ENCODE data around the gene PRKAG2. TPM values are rescaled to one million over a fixed set of nuclear protein-coding genes. Genes with fewer than 3 reads are reported as not detected.

Gene PRKAG2
- total RNA-seq, 1 donor from 2014 or later, result 20.6 TPM

DNA sequence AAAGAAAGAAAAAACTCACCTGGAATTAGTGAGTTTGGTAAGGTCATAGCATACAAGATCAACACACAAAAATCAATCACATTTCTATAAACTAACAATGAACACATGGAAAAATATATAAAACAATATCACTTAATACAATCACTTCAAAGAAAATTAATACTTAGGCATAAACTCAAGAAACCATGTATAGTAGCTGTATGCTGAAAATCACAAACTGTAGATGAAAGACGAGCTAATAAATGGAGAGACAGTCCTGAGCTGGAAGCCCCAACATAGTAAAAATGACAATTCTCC, 243.5 kb downstream of the PRKAG2 start:
- Mint-ChIP-seq H3K9me3 (ENCODE audit: low read depth) (peaks cover 4% of the 10 kb centered on the region), H3K4me3 (ENCODE audit: low read depth) (peak overlapping the region; percentile 84), H3K27ac (no peak overlapping the region), H3K36me3 (ENCODE audit: insufficient read depth) (peaks cover 3% of the 10 kb centered on the region), H3K4me1 (ENCODE audit: low read depth) (peaks cover 9% of the 10 kb centered on the region), H3K27me3 (peaks cover 3% of the 10 kb centered on the region)
- no peak for DNase-seq (ENCODE audit: low spot score, unreplicated experiment)
- TF ChIP-seq, protein P1, sequence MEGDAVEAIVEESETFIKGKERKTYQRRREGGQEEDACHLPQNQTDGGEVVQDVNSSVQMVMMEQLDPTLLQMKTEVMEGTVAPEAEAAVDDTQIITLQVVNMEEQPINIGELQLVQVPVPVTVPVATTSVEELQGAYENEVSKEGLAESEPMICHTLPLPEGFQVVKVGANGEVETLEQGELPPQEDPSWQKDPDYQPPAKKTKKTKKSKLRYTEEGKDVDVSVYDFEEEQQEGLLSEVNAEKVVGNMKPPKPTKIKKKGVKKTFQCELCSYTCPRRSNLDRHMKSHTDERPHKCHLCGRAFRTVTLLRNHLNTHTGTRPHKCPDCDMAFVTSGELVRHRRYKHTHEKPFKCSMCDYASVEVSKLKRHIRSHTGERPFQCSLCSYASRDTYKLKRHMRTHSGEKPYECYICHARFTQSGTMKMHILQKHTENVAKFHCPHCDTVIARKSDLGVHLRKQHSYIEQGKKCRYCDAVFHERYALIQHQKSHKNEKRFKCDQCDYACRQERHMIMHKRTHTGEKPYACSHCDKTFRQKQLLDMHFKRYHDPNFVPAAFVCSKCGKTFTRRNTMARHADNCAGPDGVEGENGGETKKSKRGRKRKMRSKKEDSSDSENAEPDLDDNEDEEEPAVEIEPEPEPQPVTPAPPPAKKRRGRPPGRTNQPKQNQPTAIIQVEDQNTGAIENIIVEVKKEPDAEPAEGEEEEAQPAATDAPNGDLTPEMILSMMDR (IDR thresholded peaks at IDR 0.05; ENCODE audit: unreplicated experiment), result no peak

- DNase-seq (ENCODE audit: low spot score, unreplicated experiment), result peak; percentile 20
- Mint-ChIP-seq H3K27ac (peak overlapping the region; percentile 96), H3K4me3 (ENCODE audit: low read depth) (peak overlapping the region; percentile 84), H3K9me3 (ENCODE audit: low read depth) (peaks cover 4% of the 10 kb centered on the region), H3K4me1 (ENCODE audit: low read depth) (peaks cover 9% of the 10 kb centered on the region), H3K27me3 (peaks cover 3% of the 10 kb centered on the region), H3K36me3 (ENCODE audit: insufficient read depth) (peaks cover 3% of the 10 kb centered on the region)
- TF ChIP-seq, protein P1 (IDR thresholded peaks at IDR 0.05; ENCODE audit: unreplicated experiment), result no peak
These were observed 244.0 kb downstream of the PRKAG2 start for GRCh38 chr7:151632750-151633515.

GRCh38 chr7:151631953-151632749, 244.8 kb downstream of the PRKAG2 start:
- TF ChIP-seq, protein P1 (IDR thresholded peaks at IDR 0.05; ENCODE audit: unreplicated experiment), result peak; percentile 53
- peak; percentile 91 for DNase-seq (ENCODE audit: low spot score, unreplicated experiment)
- H3K4me3 Mint-ChIP-seq (ENCODE audit: low read depth), result peak overlapping the region; percentile 84
- H3K4me1 Mint-ChIP-seq (ENCODE audit: low read depth), result peaks cover 9% of the 10 kb centered on the region
- H3K9me3 Mint-ChIP-seq (ENCODE audit: low read depth), result peaks cover 4% of the 10 kb centered on the region
- peaks cover 3% of the 10 kb centered on the region for H3K36me3 Mint-ChIP-seq (ENCODE audit: insufficient read depth)
- H3K27me3 Mint-ChIP-seq, result no peaks in the 10 kb centered on the region
- peak overlapping the region; percentile 96 for H3K27ac Mint-ChIP-seq

- Mint-ChIP-seq H3K4me3 (ENCODE audit: low read depth) (peak overlapping the region; percentile 95), H3K9me3 (ENCODE audit: low read depth) (peaks cover 4% of the 10 kb centered on the region), H3K36me3 (ENCODE audit: insufficient read depth) (peaks cover 4% of the 10 kb centered on the region), H3K27me3 (no peaks in the 10 kb centered on the region), H3K27ac (peak overlapping the region; percentile 97), H3K4me1 (ENCODE audit: low read depth) (peaks cover 9% of the 10 kb centered on the region)
- TF ChIP-seq, protein P1 (IDR thresholded peaks at IDR 0.05; ENCODE audit: unreplicated experiment), result no peak
- no peak for DNase-seq (ENCODE audit: low spot score, unreplicated experiment)
These were observed 245.4 kb downstream of the PRKAG2 start for GRCh38 chr7:151631570-151631952.

DNA sequence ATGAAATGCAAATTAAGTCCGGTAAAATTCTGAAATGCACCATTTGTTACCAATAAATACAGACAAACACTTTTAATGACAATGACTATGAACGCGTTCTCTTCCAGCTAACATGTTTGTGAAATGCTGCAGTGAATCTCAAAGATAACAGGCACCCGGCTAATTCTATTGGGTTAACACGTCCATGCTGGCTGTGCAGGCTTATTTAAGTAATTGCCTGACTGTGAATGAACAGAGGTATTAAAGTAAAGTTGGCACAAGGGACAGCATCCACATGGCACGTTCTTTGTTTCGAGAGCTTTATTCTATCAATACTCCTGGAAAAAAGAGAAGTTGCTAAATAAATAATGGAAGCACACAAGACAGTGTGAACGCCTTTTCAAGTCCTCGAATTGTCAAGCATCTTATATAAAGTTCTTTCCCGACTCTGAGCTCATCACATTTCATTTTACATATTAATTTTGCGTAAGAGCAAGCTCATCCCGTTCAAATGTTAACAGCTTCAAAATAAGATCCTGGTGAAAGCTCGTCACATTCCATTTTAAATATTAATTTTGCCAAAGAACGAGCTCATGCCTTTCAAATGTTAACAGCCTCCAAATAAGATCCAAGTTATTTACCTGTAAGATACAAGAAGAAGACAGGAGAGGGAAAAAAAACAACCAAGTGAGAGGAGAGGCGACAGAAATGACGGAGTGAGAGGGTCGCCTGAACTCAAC, 245.9 kb downstream of the PRKAG2 start:
- Mint-ChIP-seq H3K27me3 (no peaks in the 10 kb centered on the region), H3K9me3 (ENCODE audit: low read depth) (peaks cover 4% of the 10 kb centered on the region), H3K4me3 (ENCODE audit: low read depth) (peak overlapping the region; percentile 95), H3K4me1 (ENCODE audit: low read depth) (peaks cover 9% of the 10 kb centered on the region), H3K27ac (peak overlapping the region; percentile 97), H3K36me3 (ENCODE audit: insufficient read depth) (peaks cover 4% of the 10 kb centered on the region)
- TF ChIP-seq, protein P1 (IDR thresholded peaks at IDR 0.05; ENCODE audit: unreplicated experiment), result no peak
- DNase-seq (ENCODE audit: low spot score, unreplicated experiment), result no peak
